Measurements from ENCODE around the gene TRIM8.
A peak's percentile ranks its signal among the peaks of the same experiment; 100 is the strongest.

The TRIM8 gene

GRCh38 chr10:102621443-102622325 is 22.6 kb upstream of the TRIM8 start:
- no peak for FAIRE-seq
- no peak for DNase-seq (ENCODE audit: insufficient read length, low spot score)
- TF ChIP-seq POLR2A (IDR thresholded peaks at IDR 0.05; ENCODE audit: low read depth, low read length): no peak

- DNase-seq (ENCODE audit: insufficient read length, low spot score) (no peak), FAIRE-seq (no peak)
- no peak for TF ChIP-seq POLR2A (IDR thresholded peaks at IDR 0.05; ENCODE audit: low read depth, low read length)
These were observed 20.2 kb upstream of the TRIM8 start for GRCh38 chr10:102624094-102624493.

GRCh38 chr10:102624751-102625645 is 19.3 kb upstream of the TRIM8 start:
- DNase-seq (ENCODE audit: insufficient read length, low spot score): no peak
- FAIRE-seq: no peak
- no peak for TF ChIP-seq POLR2A (IDR thresholded peaks at IDR 0.05; ENCODE audit: low read depth, low read length)

GRCh38 chr10:102626026-102626685 is 18.1 kb upstream of the TRIM8 start:
- TF ChIP-seq POLR2A (IDR thresholded peaks at IDR 0.05; ENCODE audit: low read depth, low read length): no peak
- FAIRE-seq (no peak), DNase-seq (ENCODE audit: insufficient read length, low spot score) (no peak)

- FAIRE-seq: no peak
- TF ChIP-seq POLR2A (IDR thresholded peaks at IDR 0.05; ENCODE audit: low read depth, low read length): no peak
- DNase-seq (ENCODE audit: insufficient read length, low spot score): no peak
These were observed 17.0 kb upstream of the TRIM8 start for GRCh38 chr10:102627291-102627735.

GRCh38 chr10:102627736-102628293 is 16.5 kb upstream of the TRIM8 start:
- FAIRE-seq: no peak
- no peak for DNase-seq (ENCODE audit: insufficient read length, low spot score)
- TF ChIP-seq POLR2A (IDR thresholded peaks at IDR 0.05; ENCODE audit: low read depth, low read length): 0 out of 2 replicates have a peak, but pooled peaks have one; percentile 27

- no peak for DNase-seq (ENCODE audit: insufficient read length, low spot score)
- no peak for TF ChIP-seq POLR2A (IDR thresholded peaks at IDR 0.05; ENCODE audit: low read depth, low read length)
- FAIRE-seq: no peak
These were observed 15.8 kb upstream of the TRIM8 start for GRCh38 chr10:102628451-102628911.

GRCh38 chr10:102629661-102630614 is 14.3 kb upstream of the TRIM8 start:
- no peak for DNase-seq (ENCODE audit: insufficient read length, low spot score)
- peak; percentile 33; the same call in 1 of the 2 replicates for TF ChIP-seq POLR2A (IDR thresholded peaks at IDR 0.05; ENCODE audit: low read depth, low read length)
- FAIRE-seq: no peak

GRCh38 chr10:102630663-102631062 is 13.6 kb upstream of the TRIM8 start:
- TF ChIP-seq POLR2A (IDR thresholded peaks at IDR 0.05; ENCODE audit: low read depth, low read length): no peak
- no peak for FAIRE-seq
- no peak for DNase-seq (ENCODE audit: insufficient read length, low spot score)

GRCh38 chr10:102631525-102632393 is 12.5 kb upstream of the TRIM8 start:
- no peak for DNase-seq (ENCODE audit: insufficient read length, low spot score)
- no peak for TF ChIP-seq POLR2A (IDR thresholded peaks at IDR 0.05; ENCODE audit: low read depth, low read length)
- no peak for FAIRE-seq

GRCh38 chr10:102632394-102633111 is 11.7 kb upstream of the TRIM8 start:
- FAIRE-seq (no peak), DNase-seq (ENCODE audit: insufficient read length, low spot score) (no peak)
- no peak for TF ChIP-seq POLR2A (IDR thresholded peaks at IDR 0.05; ENCODE audit: low read depth, low read length)
